Heart left ventricle (tissue), 13 donors: ENCODE results near the gene TMEM8B.

Experiments used
- POLR2A ChIP-seq, 2 donors: fragments of 450-650 bp; IDR thresholded peaks; one replicate each; pipeline ENCODE4 v1.6.1; 2017; ENCODE audit warnings: antibody characterized with exemption in 2 of 2, mild to moderate bottlenecking in 2 of 2, moderate library complexity in 2 of 2
- TF ChIP-seq, protein P1 (sequence below), 12 donors: fragments of 200-600 bp; sonication (generic) in 4 of 12; IDR thresholded peaks; one replicate each; pipeline versions ENCODE4 v1.5.0 to v1.8.0; 2018 to 2022; ENCODE audit warnings: antibody characterized with exemption in 12 of 12, mild to moderate bottlenecking in 5 of 12
- donor health status: ischemic (EF 13 %, LVEDD 7.1; RV severe dilation, severe dysfunction).
- donor health status: DM: no; HTN: yes; CAD: no.
- donor health status: DM: no; HTN: no; CAD: no.
- donor health status: ischemic (EF 25% LVEDD 6.9; RV normal size, moderate dysfunction).
- donor health status: ischemic (EF 25% LVEDD 5.7; RV mildly dilated, moderate dysfunction).
- donor health status: ischemic (EF 35%, LVEDD 5.7; RV mildly dilated, moderate dysfunction).
- donor health status: nonischemic (EF 11% LVEDD 7.7; RV severe dilation, severe dysfunction).
- donor health status: DM: yes; HTN: yes; CAD: no.
- donor health status: PGD.
- donor health status: ischemic (EF 29% LVEDD 5.4; RV normal size, mild dysfunction).
- donor health status: nonischemic (EF 23%, LVEDD 6.1; RV moderate dilation, normal function).

- TF ChIP-seq, protein P1, sequence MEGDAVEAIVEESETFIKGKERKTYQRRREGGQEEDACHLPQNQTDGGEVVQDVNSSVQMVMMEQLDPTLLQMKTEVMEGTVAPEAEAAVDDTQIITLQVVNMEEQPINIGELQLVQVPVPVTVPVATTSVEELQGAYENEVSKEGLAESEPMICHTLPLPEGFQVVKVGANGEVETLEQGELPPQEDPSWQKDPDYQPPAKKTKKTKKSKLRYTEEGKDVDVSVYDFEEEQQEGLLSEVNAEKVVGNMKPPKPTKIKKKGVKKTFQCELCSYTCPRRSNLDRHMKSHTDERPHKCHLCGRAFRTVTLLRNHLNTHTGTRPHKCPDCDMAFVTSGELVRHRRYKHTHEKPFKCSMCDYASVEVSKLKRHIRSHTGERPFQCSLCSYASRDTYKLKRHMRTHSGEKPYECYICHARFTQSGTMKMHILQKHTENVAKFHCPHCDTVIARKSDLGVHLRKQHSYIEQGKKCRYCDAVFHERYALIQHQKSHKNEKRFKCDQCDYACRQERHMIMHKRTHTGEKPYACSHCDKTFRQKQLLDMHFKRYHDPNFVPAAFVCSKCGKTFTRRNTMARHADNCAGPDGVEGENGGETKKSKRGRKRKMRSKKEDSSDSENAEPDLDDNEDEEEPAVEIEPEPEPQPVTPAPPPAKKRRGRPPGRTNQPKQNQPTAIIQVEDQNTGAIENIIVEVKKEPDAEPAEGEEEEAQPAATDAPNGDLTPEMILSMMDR (IDR thresholded peaks at IDR 0.05), result no peak
- TF ChIP-seq POLR2A (IDR thresholded peaks at IDR 0.05), result no peak
Measured at GRCh38 chr9:35781066-35781465, 48.0 kb upstream of the TMEM8B start.
